ENCODE results near the gene STARD4. TPM values are rescaled to one million over a fixed set of nuclear protein-coding genes. Genes with fewer than 3 reads are reported as not detected.

STARD4 gene
- total and polyA plus RNA-seq, 2 of the 13 experiments (the other 11 are each of a cell fraction or from before 2014, with no cell fraction given) = 27.4 to 66.9 TPM

GRCh38 chr5:111498346-111498745 is 14.0 kb downstream of the STARD4 start:
- H3K9ac ChIP-seq (ENCODE audit: insufficient read depth, low read depth, low read length) = no peak overlapping the region
- POLR2A ChIA-PET = no interaction called here
- H3K4me3 ChIP-seq (replicated peaks in 1 of 3; ENCODE audit: insufficient read depth in 1 of 3, low read depth in 2 of 3, low read length in 3 of 3) = no peak overlapping the region
- ATAC-seq = no peak
- intact Hi-C loops (cut with micrococcal nuclease; ENCODE audit: unreplicated experiment) = no loop called here
- 95% methylated on average over 1 of the region's 1 CpG for WGBS (ENCODE audit: low lambda C conversion rate)
- in situ Hi-C loops (cut with HindIII; ENCODE audit: extremely low pct_ligation_motif_present, low pct_unique_long_range_greater_than_20kb) = loop anchor here (25.0 kb wide), 1 partner anchor 336 kb away; no protein-coding TSS in a partner anchor
- CTCF ChIA-PET (ENCODE audit: low intra/inter-chr PET ratio, low total read pairs) = no interaction called here
- no peaks in the 10 kb centered on the region for H3K9me3 ChIP-seq (ENCODE audit: low read length)
- BruUV-seq (replicated peaks) = no TSS peak
- peaks cover 0 to 36% of the 10 kb centered on the region in 2 experiments for H3K36me3 ChIP-seq (replicated peaks in 1 of 2; ENCODE audit: control insufficient read depth in 1 of 2, insufficient read depth in 2 of 2, low read length in 2 of 2)
- H3K27me3 ChIP-seq (ENCODE audit: control insufficient read depth in 1 of 2, insufficient read depth in 2 of 2, low read length in 2 of 2) = no peaks in the 10 kb centered on the region
- H4K20me1 ChIP-seq (ENCODE audit: insufficient read depth, low read length) = no peaks in the 10 kb centered on the region
- H3K27ac ChIP-seq (ENCODE audit: extremely low read length, insufficient read depth, low read length) = no peak overlapping the region
- H3K79me2 ChIP-seq (ENCODE audit: insufficient read depth, low read length) = peaks cover 7% of the 10 kb centered on the region
- TF ChIP-seq TFAP4 (IDR thresholded peaks at IDR 0.05; ENCODE audit: borderline replicate concordance, low read depth) (no peak), LCORL (IDR thresholded peaks at IDR 0.05) (no peak), LCORL (CRISPR knock-in tag; IDR thresholded peaks at IDR 0.05) (no peak), ZNF329 (CRISPR knock-in tag; IDR thresholded peaks at IDR 0.05; ENCODE audit: low read depth) (no peak), ZNF136 (CRISPR knock-in tag; IDR thresholded peaks at IDR 0.05; ENCODE audit: low read depth) (no peak), RAD51 (IDR thresholded peaks at IDR 0.05; ENCODE audit: borderline replicate concordance) (no peak), DNMT1 (CRISPR knock-in tag; IDR thresholded peaks at IDR 0.05) (no peak), GPBP1L1 (CRISPR knock-in tag; IDR thresholded peaks at IDR 0.05) (no peak), ADNP (CRISPR knock-in tag; IDR thresholded peaks at IDR 0.05) (no peak), CREBL2 (CRISPR knock-in tag; IDR thresholded peaks at IDR 0.05; ENCODE audit: borderline replicate concordance) (no peak), KDM5A (IDR thresholded peaks at IDR 0.05; ENCODE audit: borderline replicate concordance, low read length) (no peak), MZF1 (CRISPR knock-in tag; IDR thresholded peaks at IDR 0.05; ENCODE audit: borderline replicate concordance) (no peak), ZNF576 (CRISPR knock-in tag; IDR thresholded peaks at IDR 0.05) (no peak), PCBP2 (optimal IDR thresholded peaks at IDR 0.05; ENCODE audit: low read depth, low read length, poor library complexity, severe bottlenecking) (no peak), ZNF552 (CRISPR knock-in tag; IDR thresholded peaks at IDR 0.05; ENCODE audit: borderline replicate concordance) (no peak), TRAFD1 (CRISPR knock-in tag; IDR thresholded peaks at IDR 0.05; ENCODE audit: borderline replicate concordance) (no peak), ZNF296 (CRISPR knock-in tag; conservative IDR thresholded peaks at IDR 0.05) (no peak), ZNF629 (CRISPR knock-in tag; conservative IDR thresholded peaks at IDR 0.05) (no peak), ZNF724P (CRISPR knock-in tag; IDR thresholded peaks at IDR 0.05; ENCODE audit: borderline replicate concordance) (no peak)
- no peak for FAIRE-seq
- DNase-seq (ENCODE audit: low spot score) = no peak
- peaks cover 9% of the 10 kb centered on the region; the same call in 1 of the 2 replicates for H3K4me1 ChIP-seq (ENCODE audit: insufficient read depth, low read length)
- H2AFZ ChIP-seq (ENCODE audit: low read length) = no peak overlapping the region
- H3K4me2 ChIP-seq (ENCODE audit: low read depth, low read length) = no peak overlapping the region
